Upper lobe of left lung (tissue), 4 donors: ENCODE data around the gene INO80C.

Experiments used
- CTCF ChIP-seq, 6 experiments: fragments of 450-650 bp in 4 of 6; fragments of 200-600 bp in 2 of 6; sonication (generic) in 2 of 6; IDR thresholded peaks; one replicate each; pipeline ENCODE4 v1.5.1; 2016 to 2019; ENCODE audit warnings: antibody characterized with exemption in 6 of 6
- POLR2A ChIP-seq, 4 donors: fragments of 450-650 bp; IDR thresholded peaks; one replicate each; pipeline ENCODE4 v1.5.1; 2016 to 2017; ENCODE audit warnings: antibody characterized with exemption in 4 of 4, mild to moderate bottlenecking in 2 of 4

GRCh38 chr18:35458271-35458670 is 39.5 kb downstream of the INO80C start:
- TF ChIP-seq CTCF (IDR thresholded peaks at IDR 0.05) (no peak), POLR2A (IDR thresholded peaks at IDR 0.05) (no peak)
